ENCODE data around the gene NOVA2. TPM values are rescaled to one million over a fixed set of nuclear protein-coding genes. Genes with fewer than 3 reads are reported as not detected.

The NOVA2 gene
- total RNA-seq, 1 experiment from 2014 or later: not detected

- DNase-seq: no peak
- H4K20me1 ChIP-seq (ENCODE audit: insufficient read depth): no peaks in the 10 kb centered on the region
- no peaks in the 10 kb centered on the region for H3K79me2 ChIP-seq (ENCODE audit: low read depth)
- no peak overlapping the region for H3K27ac ChIP-seq
- peaks cover 11% of the 10 kb centered on the region; the same call in 1 of the 2 replicates for H3F3A ChIP-seq (ENCODE audit: insufficient read depth, low read depth)
- H3K27me3 ChIP-seq (ENCODE audit: insufficient read depth, low read depth): peaks cover 47% of the 10 kb centered on the region
- BruUV-seq (replicated peaks): no TSS peak
- H3K9me3 ChIP-seq (ENCODE audit: insufficient read depth, low read depth): no peaks in the 10 kb centered on the region
- no peak overlapping the region for H2AFZ ChIP-seq
- CTCF ChIA-PET: interaction anchor here (0.5 to 0.6 kb wide), 2 partner anchors 44 to 409 kb away, joined by 5 to 9 read pairs; no protein-coding TSS in a partner anchor
- POLR2A ChIA-PET (ENCODE audit: unreplicated experiment): no interaction called here
- no peaks in the 10 kb centered on the region for H3K9me2 ChIP-seq (ENCODE audit: insufficient read depth)
- intact Hi-C loops (cut with micrococcal nuclease; ENCODE audit: unreplicated experiment): no loop called here
- peaks cover 15% of the 10 kb centered on the region for H3K4me1 ChIP-seq (replicated peaks; ENCODE audit: insufficient read depth)
- no peaks in the 10 kb centered on the region for H3K36me3 ChIP-seq (ENCODE audit: low read depth)
- H3K4me2 ChIP-seq: no peak overlapping the region
- TF ChIP-seq CTCF (conservative IDR thresholded peaks at IDR 0.05) (no peak; the same call in 1 of the 2 replicates), EZH2 (IDR thresholded peaks at IDR 0.05; ENCODE audit: low read depth) (no peak)
- no peak overlapping the region for H3K4me3 ChIP-seq
Observed at GRCh38 chr19:45960595-45961235, 12.9 kb downstream of the NOVA2 start.

- TF ChIP-seq CTCF (conservative IDR thresholded peaks at IDR 0.05): no peak
- TF ChIP-seq EZH2 (IDR thresholded peaks at IDR 0.05; ENCODE audit: low read depth): no peak
- H3K4me3 ChIP-seq: no peak overlapping the region
- no peak overlapping the region for H2AFZ ChIP-seq
- intact Hi-C loops (cut with micrococcal nuclease; ENCODE audit: unreplicated experiment): no loop called here
- CTCF ChIA-PET: interaction anchor here (0.6 kb wide), 1 partner anchor 14 kb away, joined by 6 read pairs; no protein-coding TSS in a partner anchor
- no peaks in the 10 kb centered on the region for H3K79me2 ChIP-seq (ENCODE audit: low read depth)
- peaks cover 23% of the 10 kb centered on the region for H3K4me1 ChIP-seq (replicated peaks; ENCODE audit: insufficient read depth)
- POLR2A ChIA-PET (ENCODE audit: unreplicated experiment): no interaction called here
- H3K36me3 ChIP-seq (ENCODE audit: low read depth): no peaks in the 10 kb centered on the region
- H3K27ac ChIP-seq: no peak overlapping the region
- no TSS peak for BruUV-seq (replicated peaks)
- H3K4me2 ChIP-seq: no peak overlapping the region
- H3K27me3 ChIP-seq (ENCODE audit: insufficient read depth, low read depth): peaks cover 35% of the 10 kb centered on the region
- DNase-seq: no peak
- H3F3A ChIP-seq (ENCODE audit: insufficient read depth, low read depth): peaks cover 19% of the 10 kb centered on the region; the same call in 1 of the 2 replicates
- H4K20me1 ChIP-seq (ENCODE audit: insufficient read depth): no peaks in the 10 kb centered on the region
- H3K9me2 ChIP-seq (ENCODE audit: insufficient read depth): no peaks in the 10 kb centered on the region
- no peaks in the 10 kb centered on the region for H3K9me3 ChIP-seq (ENCODE audit: insufficient read depth, low read depth)
Observed at GRCh38 chr19:45959517-45960025, 14.1 kb downstream of the NOVA2 start.

- CTCF ChIA-PET: interaction anchor here (0.6 kb wide), 1 partner anchor 14 kb away, joined by 6 read pairs; no protein-coding TSS in a partner anchor
- H3K4me2 ChIP-seq: no peak overlapping the region
- intact Hi-C loops (cut with micrococcal nuclease; ENCODE audit: unreplicated experiment): no loop called here
Observed at GRCh38 chr19:45958769-45959516, 14.7 kb downstream of the NOVA2 start.

More at GRCh38 chr19:45958769-45959516, 14.7 kb downstream of the NOVA2 start:
- no peak overlapping the region for H2AFZ ChIP-seq
- no peaks in the 10 kb centered on the region for H4K20me1 ChIP-seq (ENCODE audit: insufficient read depth)
- POLR2A ChIA-PET (ENCODE audit: unreplicated experiment): no interaction called here
- no peaks in the 10 kb centered on the region for H3K79me2 ChIP-seq (ENCODE audit: low read depth)
- no TSS peak for BruUV-seq (replicated peaks)
- DNase-seq: no peak
- H3K4me1 ChIP-seq (replicated peaks; ENCODE audit: insufficient read depth): peaks cover 23% of the 10 kb centered on the region
- TF ChIP-seq CTCF (conservative IDR thresholded peaks at IDR 0.05): no peak
- TF ChIP-seq EZH2 (IDR thresholded peaks at IDR 0.05; ENCODE audit: low read depth): no peak
- no peaks in the 10 kb centered on the region for H3K9me2 ChIP-seq (ENCODE audit: insufficient read depth)
- no peaks in the 10 kb centered on the region for H3K36me3 ChIP-seq (ENCODE audit: low read depth)
- H3K27ac ChIP-seq: no peak overlapping the region
- H3K27me3 ChIP-seq (ENCODE audit: insufficient read depth, low read depth): peaks cover 30% of the 10 kb centered on the region
- no peak overlapping the region for H3K4me3 ChIP-seq
- peaks cover 19% of the 10 kb centered on the region; the same call in 1 of the 2 replicates for H3F3A ChIP-seq (ENCODE audit: insufficient read depth, low read depth)
- H3K9me3 ChIP-seq (ENCODE audit: insufficient read depth, low read depth): no peaks in the 10 kb centered on the region
